Measurements from ENCODE around the gene EGFL7.
"Not testable (repeated sequence)": the region's sequence is repeated elsewhere in the genome, so short reads cannot be mapped to it uniquely, and the experiment has no call there.

The EGFL7 gene

DNA sequence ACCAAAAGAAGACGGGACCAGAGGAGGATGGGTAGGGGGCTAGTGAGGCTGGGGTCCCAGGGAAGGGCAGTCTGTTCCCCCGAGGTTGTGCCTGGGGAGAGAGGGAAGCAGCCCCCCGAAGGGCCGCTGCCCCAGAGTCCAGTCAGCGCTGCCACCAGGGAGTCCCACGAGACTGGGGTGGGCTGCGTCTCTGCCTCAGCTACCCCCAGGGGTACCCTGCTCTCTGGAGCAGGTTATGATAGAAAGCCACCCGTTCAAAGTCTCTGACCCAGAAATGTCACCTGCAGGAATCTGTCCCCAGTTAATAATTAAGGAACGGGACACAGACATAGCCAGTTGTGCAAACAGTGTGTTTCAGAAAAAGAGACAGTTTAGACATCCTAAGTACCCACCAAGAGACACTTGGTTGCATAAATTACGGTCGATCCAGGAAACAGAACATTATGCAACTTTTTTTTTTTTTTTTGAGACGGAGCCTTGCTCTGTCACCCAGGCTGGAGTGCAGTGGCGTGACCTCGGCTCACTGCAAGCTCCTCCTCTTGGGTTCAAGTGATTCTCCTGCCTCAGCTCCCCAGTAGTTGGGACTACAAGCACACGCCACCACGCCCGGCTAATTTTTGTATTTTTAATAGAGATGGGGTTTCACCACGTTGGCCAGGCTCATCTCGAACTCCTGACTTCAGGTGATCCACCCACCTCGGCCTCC, 35.3 kb downstream of the EGFL7 start:
- Histone ChIP-seq H3K36me3 (ENCODE audit: control insufficient read depth, insufficient read depth, low read length) (no peaks in the 10 kb centered on the region), H3K4me3 (ENCODE audit: low read length) (no peak overlapping the region), H3K9ac (ENCODE audit: low read length) (no peak overlapping the region), H3K9me3 (ENCODE audit: control insufficient read depth, low read length) (no peaks in the 10 kb centered on the region), H3K27me3 (ENCODE audit: control insufficient read depth, insufficient read depth, low read length) (peaks cover 20% of the 10 kb centered on the region), H3K4me1 (ENCODE audit: control insufficient read depth, insufficient read depth, low read length) (peaks cover 54% of the 10 kb centered on the region)

DNA sequence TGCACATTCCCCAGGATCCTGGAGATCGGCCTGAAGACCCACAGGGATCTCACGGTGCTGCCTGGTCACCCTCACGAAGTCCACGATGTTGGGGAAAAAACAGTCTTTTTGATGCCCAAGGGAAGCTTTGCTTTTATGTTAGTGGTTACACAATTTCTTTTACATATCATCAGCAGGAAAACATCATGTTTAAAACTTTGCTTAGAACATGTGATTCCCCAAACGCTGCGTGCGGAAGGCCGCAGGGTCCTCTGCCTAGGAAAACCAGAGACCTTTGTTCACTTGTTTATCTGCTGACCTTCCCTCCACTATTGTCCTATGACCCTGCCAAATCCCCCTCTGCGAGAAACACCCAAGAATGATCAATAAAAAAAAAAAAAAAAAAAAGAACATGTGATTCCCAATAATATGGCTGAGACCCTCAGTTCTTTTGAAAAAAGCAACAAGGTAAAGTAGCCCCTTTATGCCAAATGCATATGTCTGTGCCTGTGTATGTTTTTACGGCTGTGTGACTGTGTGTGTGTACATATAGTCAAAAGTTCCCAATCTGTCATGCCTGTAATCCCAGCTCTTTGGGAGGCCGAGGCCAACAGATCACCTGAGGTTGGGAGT, 36.0 kb downstream of the EGFL7 start:
- Histone ChIP-seq H3K36me3 (ENCODE audit: control insufficient read depth, insufficient read depth, low read length) (no peaks in the 10 kb centered on the region), H3K4me1 (ENCODE audit: control insufficient read depth, insufficient read depth, low read length) (peaks cover 46% of the 10 kb centered on the region), H3K27me3 (ENCODE audit: control insufficient read depth, insufficient read depth, low read length) (peaks cover 20% of the 10 kb centered on the region), H3K9me3 (ENCODE audit: control insufficient read depth, low read length) (no peaks in the 10 kb centered on the region), H3K9ac (ENCODE audit: low read length) (no peak overlapping the region), H3K4me3 (ENCODE audit: low read length) (no peak overlapping the region)

DNA sequence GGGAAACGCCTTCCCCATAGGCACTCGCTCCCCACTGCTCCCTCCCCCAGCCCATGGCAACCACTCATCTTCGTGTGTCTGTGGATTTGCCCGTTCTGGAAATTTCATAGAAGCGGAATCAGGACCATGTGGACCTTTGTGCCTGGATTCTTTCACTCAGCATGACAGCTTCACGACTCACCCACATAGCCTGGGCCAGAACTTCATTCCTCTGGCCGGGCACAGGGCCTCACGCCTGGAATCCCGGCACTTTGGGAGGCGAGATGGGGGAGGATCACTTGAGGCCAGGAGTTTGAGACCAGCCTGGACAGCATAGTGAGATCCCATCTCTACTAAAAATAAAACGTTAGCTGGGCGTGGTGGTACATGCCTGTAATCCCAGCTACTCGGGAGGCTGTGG, 37.6 kb downstream of the EGFL7 start:
- peaks cover 35% of the 10 kb centered on the region for H3K4me1 ChIP-seq (ENCODE audit: control insufficient read depth, insufficient read depth, low read length)
- no peak overlapping the region for H3K9ac ChIP-seq (ENCODE audit: low read length)
- no peak overlapping the region for H3K4me3 ChIP-seq (ENCODE audit: low read length)
- no peaks in the 10 kb centered on the region for H3K9me3 ChIP-seq (ENCODE audit: control insufficient read depth, low read length)
- H3K36me3 ChIP-seq (ENCODE audit: control insufficient read depth, insufficient read depth, low read length): no peaks in the 10 kb centered on the region
- peaks cover 20% of the 10 kb centered on the region for H3K27me3 ChIP-seq (ENCODE audit: control insufficient read depth, insufficient read depth, low read length)

DNA sequence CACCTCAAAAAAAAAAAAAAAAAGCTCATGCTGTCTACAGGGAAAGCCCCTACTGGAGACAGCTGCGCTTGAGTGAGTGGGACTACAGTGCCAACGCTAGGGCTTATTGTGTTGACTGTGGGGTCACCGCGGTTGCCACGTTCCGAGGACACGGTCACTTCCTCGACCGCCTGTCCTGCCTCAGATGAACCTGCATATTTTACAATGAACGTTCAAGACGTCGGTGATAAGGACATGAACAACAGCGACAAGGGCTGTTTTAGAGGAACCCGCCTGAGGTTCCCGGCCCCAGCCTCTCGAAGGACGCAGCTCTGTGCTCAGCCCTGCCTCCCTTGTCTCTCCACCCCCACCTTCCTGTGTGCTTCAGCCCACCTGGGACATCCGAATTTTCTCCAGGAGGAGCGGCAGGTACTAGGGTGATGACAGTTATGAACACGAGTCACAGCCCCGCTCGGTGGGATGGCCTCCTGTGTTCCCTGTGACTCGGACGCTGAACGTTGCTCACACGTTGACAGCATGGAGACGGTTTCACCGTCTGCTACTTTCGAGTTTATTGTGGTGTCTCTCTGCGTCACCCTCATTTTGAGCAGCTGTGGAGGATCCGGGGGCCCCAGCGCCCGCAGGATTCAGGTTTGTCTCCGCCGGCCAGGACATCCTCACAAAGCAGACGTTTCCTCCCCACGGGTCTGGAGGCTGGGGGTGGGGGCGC, 38.4 kb downstream of the EGFL7 start:
- no peak overlapping the region for H3K4me3 ChIP-seq (ENCODE audit: low read length)
- H3K9ac ChIP-seq (ENCODE audit: low read length): no peak overlapping the region
- H3K36me3 ChIP-seq (ENCODE audit: control insufficient read depth, insufficient read depth, low read length): no peaks in the 10 kb centered on the region
- no peaks in the 10 kb centered on the region for H3K9me3 ChIP-seq (ENCODE audit: control insufficient read depth, low read length)
- H3K27me3 ChIP-seq (ENCODE audit: control insufficient read depth, insufficient read depth, low read length): peaks cover 18% of the 10 kb centered on the region
- H3K4me1 ChIP-seq (ENCODE audit: control insufficient read depth, insufficient read depth, low read length): peaks cover 29% of the 10 kb centered on the region

DNA sequence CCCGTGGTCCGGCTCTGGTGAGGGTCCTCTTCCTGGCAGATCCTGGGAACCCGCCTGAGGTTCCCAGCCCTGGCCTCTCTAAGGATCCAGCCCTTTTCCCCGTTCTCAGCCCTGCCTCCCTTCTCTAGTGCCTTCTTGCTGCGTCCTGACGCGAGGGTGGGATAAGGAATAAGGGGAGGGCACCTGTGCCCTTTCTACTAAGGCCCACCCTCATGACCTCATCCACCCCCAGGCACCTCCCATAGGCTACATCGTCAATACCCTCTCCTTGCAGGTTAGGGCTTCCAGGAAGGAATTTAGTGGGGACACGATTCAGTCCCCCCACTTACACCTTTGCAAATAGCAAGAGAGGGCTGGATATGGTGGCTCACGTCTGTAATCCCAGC, 38.9 kb downstream of the EGFL7 start:
- H3K27me3 ChIP-seq (ENCODE audit: control insufficient read depth, insufficient read depth, low read length): peaks cover 17% of the 10 kb centered on the region
- H3K4me1 ChIP-seq (ENCODE audit: control insufficient read depth, insufficient read depth, low read length): peaks cover 25% of the 10 kb centered on the region
- no peak overlapping the region for H3K4me3 ChIP-seq (ENCODE audit: low read length)
- H3K9me3 ChIP-seq (ENCODE audit: control insufficient read depth, low read length): no peaks in the 10 kb centered on the region
- no peak overlapping the region for H3K9ac ChIP-seq (ENCODE audit: low read length)
- H3K36me3 ChIP-seq (ENCODE audit: control insufficient read depth, insufficient read depth, low read length): no peaks in the 10 kb centered on the region

DNA sequence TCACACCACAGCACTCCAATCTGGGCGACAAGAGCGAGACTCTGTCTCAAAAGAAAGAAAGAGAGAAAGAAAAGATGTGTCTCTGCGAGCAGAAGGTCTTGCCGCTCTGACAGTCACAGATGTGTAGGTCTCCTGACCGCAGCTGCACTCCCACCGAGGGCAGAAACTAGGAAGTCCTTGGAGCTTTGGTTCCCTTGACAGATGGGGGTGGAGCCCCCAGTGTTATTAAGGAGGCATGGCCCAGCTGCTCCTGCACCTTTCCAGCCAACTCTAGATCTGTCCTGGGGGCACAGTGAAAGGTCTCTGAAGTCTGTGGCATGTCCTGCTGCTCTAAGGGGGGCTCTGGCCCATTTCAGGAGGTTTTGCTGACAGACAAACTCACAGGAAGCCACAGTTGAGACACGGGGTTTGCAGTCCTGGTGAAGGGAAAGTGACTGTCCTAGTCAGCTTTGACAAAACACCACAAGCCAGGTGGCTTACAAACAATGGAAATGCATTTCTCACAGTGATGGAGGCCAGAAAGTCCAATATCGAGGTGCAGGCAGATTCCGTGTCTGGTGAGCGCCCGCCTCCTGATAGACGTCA, 40.7 kb downstream of the EGFL7 start:
- no peak overlapping the region for H3K9ac ChIP-seq (ENCODE audit: low read length)
- no peaks in the 10 kb centered on the region for H3K36me3 ChIP-seq (ENCODE audit: control insufficient read depth, insufficient read depth, low read length)
- H3K4me3 ChIP-seq (ENCODE audit: low read length): no peak overlapping the region
- H3K9me3 ChIP-seq (ENCODE audit: control insufficient read depth, low read length): no peaks in the 10 kb centered on the region
- H3K4me1 ChIP-seq (ENCODE audit: control insufficient read depth, insufficient read depth, low read length): peaks cover 13% of the 10 kb centered on the region
- peaks cover 17% of the 10 kb centered on the region for H3K27me3 ChIP-seq (ENCODE audit: control insufficient read depth, insufficient read depth, low read length)

DNA sequence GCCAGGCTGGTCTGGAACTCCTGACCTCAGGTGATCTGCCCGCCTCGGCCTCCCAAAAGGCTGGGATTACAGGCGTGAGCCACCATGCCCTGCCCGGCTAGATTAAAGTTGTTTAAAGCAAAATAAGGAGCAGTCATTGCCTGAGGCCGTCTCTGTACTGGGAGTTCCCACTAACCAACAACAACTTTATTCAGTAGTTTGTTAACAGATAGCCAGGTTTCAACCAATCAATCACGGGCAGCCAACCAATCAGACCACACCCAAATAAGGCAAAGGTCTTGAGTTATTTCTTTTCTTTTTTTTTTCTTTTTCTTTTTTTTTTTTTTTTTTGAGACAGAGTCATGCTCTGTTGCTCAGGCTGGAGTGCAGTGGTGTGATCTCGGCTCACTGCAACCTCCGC, 42.0 kb downstream of the EGFL7 start:
- Histone ChIP-seq H3K27me3 (ENCODE audit: control insufficient read depth, insufficient read depth, low read length) (peaks cover 19% of the 10 kb centered on the region), H3K4me1 (ENCODE audit: control insufficient read depth, insufficient read depth, low read length) (peaks cover 13% of the 10 kb centered on the region)
- H3K9ac ChIP-seq (ENCODE audit: low read length); H3K36me3 ChIP-seq (ENCODE audit: control insufficient read depth, insufficient read depth, low read length); H3K4me3 ChIP-seq (ENCODE audit: low read length); H3K9me3 ChIP-seq (ENCODE audit: control insufficient read depth, low read length): not testable (repeated sequence)

DNA sequence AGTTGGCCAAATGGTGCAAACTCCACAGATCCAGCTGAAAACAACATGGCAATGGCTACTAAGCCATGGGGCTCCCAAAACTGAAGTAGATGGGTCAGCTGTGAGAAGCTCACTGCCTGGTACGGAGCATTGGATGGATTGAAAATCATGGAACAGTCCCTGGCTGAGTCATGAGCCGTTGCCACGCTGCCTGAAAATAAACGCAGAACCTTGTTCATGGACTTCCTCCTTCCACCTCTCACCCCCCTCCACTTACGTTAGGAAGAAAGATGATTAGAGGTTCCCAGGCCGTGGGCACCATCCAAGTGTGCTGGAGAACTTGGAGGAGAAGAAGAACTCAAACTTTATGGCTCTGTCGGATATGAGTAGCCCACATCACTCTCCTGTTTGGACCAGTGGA, 42.8 kb downstream of the EGFL7 start:
- H3K27me3 ChIP-seq (ENCODE audit: control insufficient read depth, insufficient read depth, low read length): peaks cover 18% of the 10 kb centered on the region
- H3K4me3 ChIP-seq (ENCODE audit: low read length): no peak overlapping the region
- H3K4me1 ChIP-seq (ENCODE audit: control insufficient read depth, insufficient read depth, low read length): peaks cover 13% of the 10 kb centered on the region
- H3K9me3 ChIP-seq (ENCODE audit: control insufficient read depth, low read length): no peaks in the 10 kb centered on the region
- no peaks in the 10 kb centered on the region for H3K36me3 ChIP-seq (ENCODE audit: control insufficient read depth, insufficient read depth, low read length)
- no peak overlapping the region for H3K9ac ChIP-seq (ENCODE audit: low read length)

DNA sequence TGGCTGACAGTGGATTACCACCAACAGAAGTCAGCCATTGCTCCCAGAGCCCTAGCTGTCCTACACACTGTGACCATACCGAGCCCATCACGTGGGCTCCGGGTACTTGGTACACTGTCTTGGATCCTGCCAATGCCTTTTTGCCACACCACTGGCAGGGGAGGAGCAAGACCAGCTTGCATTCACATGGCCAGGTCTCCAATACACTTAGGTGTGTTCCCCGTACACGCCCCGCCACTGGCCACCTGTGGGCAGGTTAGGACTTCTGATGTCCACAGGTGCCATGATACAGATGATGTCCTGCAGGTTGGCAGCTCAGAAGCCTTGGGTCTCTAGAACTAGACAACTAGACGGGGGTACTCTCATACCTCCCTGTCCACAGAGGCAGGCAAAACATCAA, 44.3 kb downstream of the EGFL7 start:
- H3K4me3 ChIP-seq (ENCODE audit: low read length): no peak overlapping the region
- H3K9me3 ChIP-seq (ENCODE audit: control insufficient read depth, low read length): no peaks in the 10 kb centered on the region
- H3K4me1 ChIP-seq (ENCODE audit: control insufficient read depth, insufficient read depth, low read length): peaks cover 11% of the 10 kb centered on the region
- no peaks in the 10 kb centered on the region for H3K36me3 ChIP-seq (ENCODE audit: control insufficient read depth, insufficient read depth, low read length)
- H3K9ac ChIP-seq (ENCODE audit: low read length): no peak overlapping the region
- H3K27me3 ChIP-seq (ENCODE audit: control insufficient read depth, insufficient read depth, low read length): peaks cover 12% of the 10 kb centered on the region

DNA sequence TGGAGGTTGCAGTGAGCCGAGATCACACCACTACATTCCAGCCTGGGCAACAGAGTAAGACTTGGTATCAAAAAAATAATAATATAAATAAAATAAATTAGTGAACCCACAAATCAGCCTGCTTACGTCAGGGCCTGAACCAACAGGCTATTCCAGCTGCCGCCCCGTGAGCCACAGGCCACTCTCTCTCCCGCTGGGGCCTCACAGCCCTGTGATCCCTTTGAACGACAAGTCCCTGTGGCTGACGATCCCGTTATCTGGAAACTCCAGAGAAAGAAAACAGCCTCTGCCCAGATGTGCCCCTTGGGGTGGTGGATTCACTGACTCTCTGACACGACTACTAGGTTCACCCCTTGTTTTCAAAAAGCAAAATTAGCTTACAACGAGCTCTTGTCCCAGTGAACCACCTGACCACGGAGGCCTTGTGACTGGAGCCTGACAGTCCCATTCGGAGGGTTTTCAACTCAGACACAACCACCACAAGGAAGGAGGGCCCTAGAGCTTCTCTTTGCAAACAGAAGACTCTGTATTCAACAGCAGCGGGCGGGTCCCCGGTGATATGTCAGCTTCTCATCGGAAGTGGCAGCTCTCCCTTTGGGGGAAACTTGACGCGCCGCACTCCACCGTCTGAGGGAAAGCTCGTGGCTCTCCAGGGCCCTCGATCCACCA, 45.3 kb downstream of the EGFL7 start:
- peaks cover 11% of the 10 kb centered on the region for H3K4me1 ChIP-seq (ENCODE audit: control insufficient read depth, insufficient read depth, low read length)
- no peaks in the 10 kb centered on the region for H3K36me3 ChIP-seq (ENCODE audit: control insufficient read depth, insufficient read depth, low read length)
- no peak overlapping the region for H3K9ac ChIP-seq (ENCODE audit: low read length)
- H3K9me3 ChIP-seq (ENCODE audit: control insufficient read depth, low read length): no peaks in the 10 kb centered on the region
- H3K27me3 ChIP-seq (ENCODE audit: control insufficient read depth, insufficient read depth, low read length): peaks cover 17% of the 10 kb centered on the region
- no peak overlapping the region for H3K4me3 ChIP-seq (ENCODE audit: low read length)

DNA sequence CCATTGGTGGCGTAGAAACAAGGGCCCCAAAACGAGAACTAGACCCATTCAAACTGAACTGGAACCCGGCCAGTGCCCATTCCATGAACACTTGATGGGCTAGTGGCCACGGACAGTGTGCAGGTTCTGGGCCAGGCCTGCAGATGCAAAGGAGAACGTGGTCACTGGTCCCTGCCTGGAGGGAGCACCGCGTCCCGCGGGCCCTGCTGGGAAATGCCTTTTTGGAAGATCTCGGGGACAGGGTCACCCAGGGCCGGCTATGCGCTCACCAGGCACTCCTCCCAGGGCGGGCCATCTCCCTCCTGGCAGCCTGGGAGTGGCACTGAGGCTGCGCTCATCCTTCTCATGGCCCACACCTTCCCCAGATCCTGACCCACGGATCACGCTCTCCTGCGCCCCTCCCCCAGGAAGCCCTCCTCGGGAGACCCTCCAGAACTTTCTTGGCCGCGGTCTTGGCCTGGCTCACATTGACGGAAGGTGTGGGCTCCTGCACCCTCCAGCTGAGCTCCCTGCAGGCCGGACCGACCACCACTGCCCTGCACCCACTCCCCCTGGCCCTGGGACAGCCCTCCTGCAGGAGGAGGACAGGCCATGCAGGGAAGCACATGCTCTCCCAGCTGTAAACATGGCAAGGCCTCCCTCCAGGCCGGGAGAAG, 46.9 kb downstream of the EGFL7 start:
- Histone ChIP-seq H3K4me3 (ENCODE audit: low read length) (no peak overlapping the region), H3K27me3 (ENCODE audit: control insufficient read depth, insufficient read depth, low read length) (peaks cover 33% of the 10 kb centered on the region), H3K9ac (ENCODE audit: low read length) (no peak overlapping the region)

More for the DNA sequence above, 46.9 kb downstream of the EGFL7 start:
- Histone ChIP-seq H3K36me3 (ENCODE audit: control insufficient read depth, insufficient read depth, low read length) (no peaks in the 10 kb centered on the region), H3K9me3 (ENCODE audit: control insufficient read depth, low read length) (no peaks in the 10 kb centered on the region), H3K4me1 (ENCODE audit: control insufficient read depth, insufficient read depth, low read length) (peaks cover 11% of the 10 kb centered on the region)

Measured in mucosa of stomach (tissue), 1 donor.